Stomach (tissue), 9 donors: ENCODE data around the gene PIK3CA. TPM values are rescaled to one million over a fixed set of nuclear protein-coding genes. Genes with fewer than 3 reads are reported as not detected.

Source experiments
- DNase-seq, 2 donors: peaks; one replicate each; pipeline versions ENCODE4 v3.0.0 to v3.0.0-alpha.2; 2013 to 2019
- H3K27ac ChIP-seq, 5 donors: fragments of 200-600 bp in 4 of 5; sonication (generic) in 4 of 5; one replicate each; pipeline ENCODE4 v1.5.1; 2013 to 2019; ENCODE audit warnings: mild to moderate bottlenecking in 1 of 5, moderate library complexity in 1 of 5
- H3K27me3 ChIP-seq, 3 donors: fragments of 200-600 bp; sonication (generic); one replicate each; pipeline ENCODE4 v1.5.1; 2017 to 2019; ENCODE audit warnings: mixed run types in 1 of 3
- H3K36me3 ChIP-seq, 4 donors: fragments of 200-600 bp; sonication (generic); 1 replicate in 3 of 4; 2 replicates in 1 of 4; pipeline ENCODE4 v1.5.1; 2016 to 2019
- H3K4me1 ChIP-seq, 4 donors: fragments of 200-600 bp; sonication (generic); one replicate each; pipeline ENCODE4 v1.5.1; 2016 to 2019
- H3K4me3 ChIP-seq, 4 donors: fragments of 200-600 bp; sonication (generic) in 3 of 4; one replicate each; pipeline ENCODE4 v1.5.1; 2016 to 2019; ENCODE audit warnings: mild to moderate bottlenecking in 1 of 4
- H3K9me3 ChIP-seq, 4 donors: fragments of 200-600 bp; sonication (generic); one replicate each; pipeline ENCODE4 v1.5.1; 2016 to 2019
- CTCF ChIP-seq, 7 experiments: fragments of 450-650 bp in 4 of 7; fragments of 200-600 bp in 3 of 7; sonication (generic) in 3 of 7; IDR thresholded peaks; one replicate each; pipeline ENCODE4 v1.5.1; 2016 to 2019; ENCODE audit warnings: antibody characterized with exemption in 7 of 7, control low read depth in 2 of 7, mild to moderate bottlenecking in 1 of 7
- EP300 ChIP-seq: sonication (generic); formaldehyde crosslinking; IDR thresholded peaks from one replicate; pipeline ENCODE4 v1.6.1; 2017; ENCODE audit warnings: antibody characterized with exemption
- POLR2A ChIP-seq, 4 donors: fragments of 450-650 bp; IDR thresholded peaks; one replicate each; pipeline ENCODE4 v1.6.1; 2016; ENCODE audit warnings: antibody characterized with exemption in 4 of 4, control low read depth in 2 of 4, mild to moderate bottlenecking in 1 of 4, moderate library complexity in 1 of 4
- POLR2AphosphoS5 ChIP-seq, 3 donors: sonication (generic); formaldehyde crosslinking; IDR thresholded peaks; one replicate each; pipeline ENCODE4 v1.6.1; 2016; ENCODE audit warnings: antibody characterized with exemption in 3 of 3
- WGBS, 5 donors: extraction: QIAGEN DNeasy Blood & Tissue Kit in 3 of 5; methylation state at CpG; one replicate each; pipeline versions ENCODE4 v1.1.5 to v1.1.7; 2013 to 2018; 5-methylcytosine and 5-hydroxymethylcytosine counted together
- intact Hi-C: fragments of 100-400 bp; cut with DNase I; formaldehyde crosslinking; loops from one replicate; pipeline ENCODE4 v1.15.1; 2023; ENCODE audit warnings: low total_unique reads
- polyA plus RNA-seq, 3 donors: library from polyadenylated mRNA; stranded (reverse); fragments of 200-250 nt; gene quantifications; one replicate each; pipeline ENCODE4 v1.2.3, GENCODE V29; 2013
- total RNA-seq, 5 donors: library from RNA; depleted of rRNA; stranded (reverse); fragments of >200 nt; gene quantifications; one replicate each; pipeline versions ENCODE4 v1.1.0 to v1.2.3, GENCODE V29; 2014 to 2016
- donor health status: healthy with polysubstance abuse.
- donor health status: Bipolar disorder and iron deficiency.
- donor health status: healthy.

The PIK3CA gene
- total and polyA plus RNA-seq, 8 donors = 2.6 to 144 (median 8.2) TPM

- Histone ChIP-seq H3K27me3 (no peaks in the 10 kb centered on the region), H3K9me3 (no peaks in the 10 kb centered on the region), H3K36me3 (peaks cover 3 to 61% (median 53%) of the 10 kb centered on the region in 4 donors), H3K4me3 (no peak overlapping the region), H3K27ac (no peak overlapping the region), H3K4me1 (no peaks in the 10 kb centered on the region)
- no peak for DNase-seq
- WGBS, 5 donors = 77 to 88% (median 84%) methylated on average over 2 of the region's 2 CpGs
- TF ChIP-seq CTCF (IDR thresholded peaks at IDR 0.05) (no peak), EP300 (no peak), POLR2AphosphoS5 (IDR thresholded peaks at IDR 0.05) (no peak), POLR2A (IDR thresholded peaks at IDR 0.05) (no peak)
- intact Hi-C loops = no loop called here
Measured at GRCh38 chr3:179223548-179223947, 75.4 kb downstream of the PIK3CA start.

DNA sequence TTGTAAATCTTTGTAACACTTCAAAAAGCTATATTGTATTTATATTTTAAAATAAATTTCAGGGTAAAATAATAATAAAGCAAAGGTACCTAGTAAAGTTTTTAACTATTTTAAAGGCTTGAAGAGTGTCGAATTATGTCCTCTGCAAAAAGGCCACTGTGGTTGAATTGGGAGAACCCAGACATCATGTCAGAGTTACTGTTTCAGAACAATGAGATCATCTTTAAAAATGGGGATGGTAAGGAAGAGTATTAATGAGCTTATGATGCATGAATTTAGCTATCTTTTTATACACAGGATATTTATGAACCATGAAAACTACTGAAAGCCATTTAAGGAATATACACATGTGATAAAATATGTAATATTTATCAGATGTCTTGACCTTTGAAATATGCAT, 76.4 kb downstream of the PIK3CA start:
- intact Hi-C loops = no loop called here
- TF ChIP-seq CTCF (IDR thresholded peaks at IDR 0.05) = no peak
- no peak for TF ChIP-seq EP300
- no peak for TF ChIP-seq POLR2AphosphoS5 (IDR thresholded peaks at IDR 0.05)
- TF ChIP-seq POLR2A (IDR thresholded peaks at IDR 0.05) = no peak
- peaks cover 0 to 65% (median 58%) of the 10 kb centered on the region in 4 donors for H3K36me3 ChIP-seq

GRCh38 chr3:179227349-179227748, 79.2 kb downstream of the PIK3CA start:
- intact Hi-C loops = no loop called here
- H3K36me3 ChIP-seq = peaks cover 0 to 76% (median 63%) of the 10 kb centered on the region in 4 donors
- H3K4me3 ChIP-seq = no peak overlapping the region

More for the DNA sequence above, 76.4 kb downstream of the PIK3CA start:
- Histone ChIP-seq H3K9me3 (no peaks in the 10 kb centered on the region), H3K4me1 (no peaks in the 10 kb centered on the region), H3K27me3 (no peaks in the 10 kb centered on the region), H3K4me3 (no peak overlapping the region), H3K27ac (no peak overlapping the region)
- no peak for DNase-seq
- WGBS, 5 donors = 90 to 100% (median 96%) methylated on average over 1 of the region's 1 CpG

DNA sequence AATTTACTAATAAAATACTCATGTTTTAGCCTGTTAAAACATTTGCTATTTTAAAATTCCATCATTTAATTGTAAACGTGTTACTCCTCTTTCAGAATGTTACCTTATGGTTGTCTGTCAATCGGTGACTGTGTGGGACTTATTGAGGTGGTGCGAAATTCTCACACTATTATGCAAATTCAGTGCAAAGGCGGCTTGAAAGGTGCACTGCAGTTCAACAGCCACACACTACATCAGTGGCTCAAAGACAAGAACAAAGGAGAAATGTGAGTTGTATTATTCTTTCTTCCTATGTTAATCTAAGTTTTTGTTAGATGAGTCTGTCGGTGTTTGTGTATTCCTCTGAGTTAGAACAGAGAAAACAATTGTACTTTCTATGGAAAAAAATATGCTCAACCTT, 81.0 kb downstream of the PIK3CA start:
- TF ChIP-seq POLR2A (IDR thresholded peaks at IDR 0.05) = no peak
- no peak for TF ChIP-seq POLR2AphosphoS5 (IDR thresholded peaks at IDR 0.05)
- no peak for TF ChIP-seq EP300
- no peak for TF ChIP-seq CTCF (IDR thresholded peaks at IDR 0.05)
- Histone ChIP-seq H3K4me1 (no peaks in the 10 kb centered on the region), H3K27ac (no peak overlapping the region), H3K36me3 (peaks cover 2 to 81% (median 56%) of the 10 kb centered on the region in 4 donors), H3K9me3 (no peaks in the 10 kb centered on the region), H3K27me3 (no peaks in the 10 kb centered on the region), H3K4me3 (no peak overlapping the region)
- intact Hi-C loops = no loop called here
- no peak for DNase-seq
- WGBS, 5 donors = 70 to 91% (median 86%) methylated on average over 5 of the region's 5 CpGs

More at GRCh38 chr3:179227349-179227748, 79.2 kb downstream of the PIK3CA start:
- no peaks in the 10 kb centered on the region for H3K9me3 ChIP-seq
- TF ChIP-seq EP300 (no peak), CTCF (IDR thresholded peaks at IDR 0.05) (no peak), POLR2AphosphoS5 (IDR thresholded peaks at IDR 0.05) (no peak), POLR2A (IDR thresholded peaks at IDR 0.05) (no peak)
- H3K27ac ChIP-seq = no peak overlapping the region
- H3K27me3 ChIP-seq = no peaks in the 10 kb centered on the region
- WGBS, 5 donors = 84 to 94% (median 90%) methylated on average over 3 of the region's 3 CpGs
- no peak for DNase-seq
- H3K4me1 ChIP-seq = no peaks in the 10 kb centered on the region
